Activated naive CD4-positive, alpha-beta T cell (primary cell): ENCODE results near the gene LIAS.
"Not testable (repeated sequence)": the region's sequence is repeated elsewhere in the genome, so short reads cannot be mapped to it uniquely, and the experiment has no call there.

ENCODE experiments used
- DNase-seq, 4 experiments: peaks; one replicate each; lab custom pipeline; 2025; lab: John Stamatoyannopoulos, UW

Gene LIAS

GRCh38 chr4:39452860-39453587 is 5.8 kb upstream of the LIAS start:
- no peak for DNase-seq

DNA sequence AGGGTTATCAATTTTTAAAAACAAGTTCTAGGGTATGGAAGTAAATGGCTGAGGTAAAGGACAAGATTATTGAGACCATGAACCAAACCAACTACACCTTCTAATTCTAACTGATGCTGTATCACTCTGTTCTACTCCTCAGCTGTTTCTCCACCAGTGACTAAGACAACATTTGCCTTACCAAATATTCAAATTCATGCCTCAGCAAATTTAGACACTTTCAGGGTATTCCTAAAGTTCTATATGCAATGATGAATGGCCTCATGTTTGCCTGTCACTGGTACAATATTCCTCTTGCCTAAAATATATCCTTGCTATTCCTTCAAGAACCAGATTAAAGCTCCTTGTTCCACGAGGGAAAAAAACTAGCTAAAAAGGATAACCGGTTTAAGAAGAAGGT is 5.1 kb upstream of the LIAS start:
- no peak for DNase-seq

DNA sequence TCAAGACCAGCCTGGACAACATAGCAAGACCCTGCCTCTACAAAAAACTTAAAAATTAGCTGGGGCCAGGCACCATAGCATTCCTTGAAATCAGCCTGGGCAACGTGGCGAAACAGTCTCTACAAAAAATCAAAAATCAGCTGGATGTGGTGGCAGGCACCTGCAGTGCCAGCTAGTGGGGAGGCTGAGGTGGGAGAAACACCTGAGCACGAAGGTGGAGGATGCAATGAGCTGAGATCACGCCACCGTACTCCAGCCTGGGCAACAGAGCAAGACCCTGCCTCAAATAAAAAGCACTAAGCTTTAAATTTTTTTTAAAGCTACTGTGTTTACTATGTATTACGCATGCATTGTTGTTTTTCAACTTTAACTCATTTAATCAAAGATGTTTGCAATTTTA is 3.4 kb upstream of the LIAS start:
- DNase-seq, result no peak

- DNase-seq, result no peak
Measured at GRCh38 chr4:39456946-39457763, 1.7 kb upstream of the LIAS start.

- DNase-seq, result not testable (repeated sequence)
Measured at GRCh38 chr4:39458161-39458504, 723 bp upstream of the LIAS start.

DNA sequence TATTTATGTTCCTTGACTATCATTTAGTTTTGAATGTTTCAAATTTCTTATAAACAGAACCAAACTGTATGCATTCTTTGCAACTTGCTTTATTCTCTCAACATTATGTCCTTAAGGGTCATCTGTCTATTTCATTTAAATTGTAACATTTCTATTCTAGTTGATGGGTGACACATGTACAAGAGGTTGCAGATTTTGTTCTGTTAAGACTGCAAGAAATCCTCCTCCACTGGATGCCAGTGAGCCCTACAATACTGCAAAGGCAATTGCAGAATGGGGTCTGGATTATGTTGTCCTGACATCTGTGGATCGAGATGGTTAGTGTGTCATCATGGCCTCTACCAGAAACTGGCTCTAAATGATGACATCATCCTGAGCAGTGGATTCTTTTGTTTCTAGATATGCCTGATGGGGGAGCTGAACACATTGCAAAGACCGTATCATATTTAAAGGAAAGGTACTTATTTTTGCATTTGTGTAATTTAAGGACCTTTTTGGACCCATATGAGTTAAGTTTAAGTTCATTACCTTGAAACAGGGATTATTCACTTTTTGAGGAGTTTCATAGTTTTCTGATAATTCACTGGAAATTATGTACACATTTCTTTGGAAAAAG is 6.1 kb downstream of the LIAS start:
- DNase-seq, result no peak

DNA sequence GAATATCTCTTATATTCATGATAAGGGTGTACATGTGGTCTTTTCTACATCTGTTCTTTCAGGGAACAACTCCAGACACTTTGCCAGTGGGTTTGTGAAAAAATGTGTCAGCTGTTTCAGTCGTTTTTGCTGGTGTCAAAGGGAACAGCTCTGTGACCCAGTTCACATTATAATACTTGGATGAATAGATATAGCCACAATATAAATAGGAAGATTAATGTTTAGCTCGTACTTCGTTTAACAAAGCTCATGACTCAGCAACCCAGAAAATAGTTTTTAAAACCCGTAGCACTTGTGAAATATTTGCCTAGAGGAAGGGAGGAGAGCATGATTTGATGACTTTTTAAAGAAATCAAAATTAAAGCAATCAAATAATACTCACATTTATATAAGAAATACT is 7.9 kb downstream of the LIAS start:
- DNase-seq, result no peak

- no peak for DNase-seq
Measured at GRCh38 chr4:39467464-39467863, 8.6 kb downstream of the LIAS start.

DNA sequence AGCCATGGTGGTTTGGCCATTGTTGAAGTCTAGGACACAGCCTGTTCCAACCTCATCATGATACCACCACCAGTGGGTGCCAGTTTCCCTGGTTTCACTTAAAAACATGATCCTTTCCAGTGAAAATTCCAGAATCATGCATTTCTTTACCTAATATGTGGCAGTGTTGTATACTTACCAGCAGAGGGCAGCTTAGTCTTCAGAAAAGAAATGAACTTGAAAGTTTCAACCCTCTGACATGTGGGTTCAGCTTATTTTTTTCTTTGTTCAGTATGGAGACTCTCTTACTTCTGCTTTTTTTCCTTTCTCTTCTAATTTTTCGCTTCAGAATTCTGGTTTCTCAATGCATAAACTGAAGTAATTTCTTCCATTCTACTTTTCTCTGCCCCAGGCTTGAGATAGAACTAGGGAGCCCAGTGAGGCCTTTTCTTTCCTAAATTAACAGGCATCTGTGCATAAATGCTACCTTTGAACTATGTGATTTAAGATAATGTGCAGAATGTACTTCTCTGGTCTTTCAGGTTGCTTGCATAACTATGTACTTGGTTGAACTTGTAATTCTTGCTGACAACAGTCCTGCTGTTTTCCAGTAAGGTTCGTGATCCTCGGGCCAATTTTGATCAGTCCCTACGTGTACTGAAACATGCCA is 10.7 kb downstream of the LIAS start:
- no peak for DNase-seq

DNA sequence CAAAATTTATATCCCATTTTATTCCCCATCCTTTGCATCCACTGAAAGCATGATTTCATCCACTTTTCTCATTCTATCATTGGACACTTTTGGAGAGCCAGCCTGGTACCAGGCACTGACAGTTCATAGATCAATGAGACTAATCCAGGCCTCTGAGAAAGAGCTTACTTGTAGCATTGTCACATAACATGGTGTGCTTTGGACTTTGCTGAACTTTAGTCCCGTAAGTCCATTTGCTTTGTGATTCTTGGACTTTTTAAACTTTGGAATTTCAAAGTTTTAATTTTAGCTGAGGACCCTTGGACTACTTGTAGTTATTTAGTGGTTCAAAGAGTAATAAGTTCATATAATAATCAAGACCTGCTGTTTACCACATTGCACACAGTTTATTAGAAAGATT is 11.5 kb downstream of the LIAS start:
- no peak for DNase-seq

DNA sequence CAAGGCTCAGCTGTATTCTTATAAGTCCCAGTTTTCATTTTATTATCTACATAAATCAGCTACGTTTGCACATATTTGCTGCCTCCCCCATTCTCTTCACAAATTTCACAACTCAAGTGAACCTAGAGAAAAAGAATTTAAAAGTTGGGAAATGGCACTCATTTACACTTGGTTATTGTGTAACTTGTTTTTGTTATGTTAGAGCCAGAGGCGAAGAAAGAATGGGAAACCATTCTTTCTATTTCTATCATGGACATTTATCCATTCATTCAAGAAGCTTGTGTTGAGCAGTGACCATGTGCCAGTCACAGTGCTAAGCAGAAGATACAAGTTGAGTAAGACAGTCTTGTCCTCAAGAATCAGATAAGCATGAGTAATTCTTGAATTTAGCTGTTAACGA is 13.5 kb downstream of the LIAS start:
- no peak for DNase-seq

DNA sequence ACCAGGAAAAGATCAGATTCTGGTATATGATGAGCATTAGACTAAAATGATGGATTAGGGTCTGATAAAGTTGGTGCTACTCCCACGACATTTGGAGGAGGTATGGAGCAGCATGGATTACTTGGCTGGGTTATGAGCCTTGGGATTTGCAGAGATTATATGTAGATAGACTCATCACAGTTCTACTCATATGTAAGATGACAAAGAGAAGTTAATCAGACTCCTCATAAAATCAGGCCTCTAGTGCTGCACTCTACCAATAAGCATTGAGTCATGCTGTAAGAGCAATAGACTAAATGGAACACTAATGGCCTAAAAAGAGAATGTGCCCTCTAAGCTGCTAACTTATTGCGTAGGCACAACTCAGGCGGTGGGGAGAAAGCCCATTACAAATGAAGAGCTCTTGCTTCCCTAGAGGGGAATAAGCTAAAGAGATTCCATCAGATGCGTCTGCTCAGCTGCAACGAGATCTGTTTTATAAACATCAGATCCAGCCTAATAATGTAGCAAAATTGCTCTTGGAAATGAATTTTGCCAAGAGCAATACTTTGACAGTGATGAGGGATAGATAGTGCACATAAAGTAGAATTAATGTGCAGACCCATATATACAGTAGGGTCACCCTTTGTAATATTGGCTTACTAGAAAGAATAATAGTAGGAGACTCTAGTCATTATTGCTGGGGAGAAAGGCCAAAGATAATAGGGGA is 17.5 kb downstream of the LIAS start:
- DNase-seq, result no peak

DNA sequence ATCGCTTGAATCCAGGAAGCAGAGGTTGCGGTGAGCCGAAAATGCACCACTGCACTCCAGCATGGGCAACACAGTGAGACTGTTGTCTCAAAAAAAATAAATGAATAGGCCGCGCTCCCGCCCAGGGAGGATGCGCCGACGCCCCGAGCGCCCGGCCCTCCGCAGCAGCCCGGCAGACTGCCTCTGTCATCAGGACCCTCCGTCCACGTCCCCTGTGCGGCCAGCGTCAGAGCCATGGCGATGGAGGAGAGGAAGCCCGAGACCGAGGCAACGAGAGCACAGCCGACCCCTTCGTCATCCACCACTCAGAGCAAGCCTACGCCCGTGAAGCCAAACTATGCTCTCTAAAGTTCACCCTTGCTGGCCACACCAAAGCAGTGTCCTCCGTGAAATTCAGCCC is 21.4 kb downstream of the LIAS start:
- no peak for DNase-seq

- DNase-seq, result no peak
Measured at GRCh38 chr4:39480902-39481695, 22.2 kb downstream of the LIAS start.

- DNase-seq, result no peak
Measured at GRCh38 chr4:39484582-39485272, 25.9 kb downstream of the LIAS start.

DNA sequence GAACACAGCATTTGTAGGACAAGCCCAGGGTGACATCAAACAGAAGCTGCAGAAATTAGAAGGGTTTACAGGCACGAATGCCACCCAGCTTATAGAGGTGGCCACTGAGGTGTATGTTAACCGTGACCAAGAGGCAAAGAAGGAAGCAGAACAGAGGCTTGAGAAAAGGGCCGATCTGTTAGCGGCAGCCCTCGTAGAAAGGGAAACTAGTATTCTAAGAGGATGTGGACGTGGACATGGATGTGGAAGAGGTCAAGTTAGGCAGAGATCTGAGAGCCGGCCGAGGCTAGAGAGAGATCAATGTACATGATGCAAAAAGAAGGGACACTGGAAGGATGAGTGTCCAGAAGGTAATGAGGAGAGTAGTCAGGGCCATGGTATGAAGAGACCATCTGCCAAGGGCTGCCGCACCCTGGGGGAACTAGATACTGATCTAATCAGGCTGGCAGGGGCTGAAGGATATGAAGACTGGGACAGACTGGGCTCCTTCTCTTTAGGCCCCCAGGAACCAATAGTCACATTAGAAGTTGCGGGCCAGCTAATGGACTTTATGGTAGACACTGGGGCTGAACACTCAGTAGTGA is 27.5 kb downstream of the LIAS start:
- DNase-seq, result no peak

DNA sequence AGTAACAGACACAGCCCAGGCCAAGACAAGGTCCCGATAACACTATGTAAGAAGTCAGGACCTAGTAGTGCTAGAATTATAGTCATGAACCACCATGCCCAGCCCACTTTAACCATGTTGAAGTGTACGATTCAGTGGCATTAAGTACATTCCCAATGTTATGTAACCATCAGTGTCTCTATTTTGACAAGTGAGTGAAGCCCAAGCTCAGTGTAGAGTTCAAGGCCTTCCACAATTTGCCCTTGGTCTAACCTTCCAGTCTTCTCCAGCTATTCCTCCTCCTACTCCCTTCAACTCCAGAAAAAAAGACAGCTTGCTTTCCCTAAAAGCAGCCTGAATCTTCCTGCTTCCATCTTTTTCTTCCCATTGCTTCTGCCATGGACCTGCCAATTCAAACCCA is 31.5 kb downstream of the LIAS start:
- no peak for DNase-seq

- no peak for DNase-seq
Measured at GRCh38 chr4:39494354-39494753, 35.5 kb downstream of the LIAS start.

GRCh38 chr4:39495446-39496213 is 36.8 kb downstream of the LIAS start:
- no peak for DNase-seq
